Nephron (organoid): ENCODE results near the gene ISG15.

Experiments
- H3K27ac Mint-ChIP-seq, 3 experiments: 2 replicates each; pipeline ENCODE4 v1.8.0; 2020; ENCODE audit warnings: mixed read lengths in 3 of 3, mild to moderate bottlenecking in 2 of 3, moderate library complexity in 1 of 3
- H3K27me3 Mint-ChIP-seq: 2 replicates; pipeline ENCODE4 v1.8.0; 2021; ENCODE audit warnings: low read depth, mild to moderate bottlenecking, moderate library complexity, mixed read lengths
- H3K36me3 Mint-ChIP-seq: 2 replicates; pipeline ENCODE4 v1.8.0; 2020; ENCODE audit warnings: low read depth, mixed read lengths
- H3K4me1 Mint-ChIP-seq: 2 replicates; pipeline ENCODE4 v1.8.0; 2020; ENCODE audit warnings: mixed read lengths
- H3K4me3 Mint-ChIP-seq, 3 experiments: 2 replicates each; pipeline ENCODE4 v1.8.0; 2020; ENCODE audit warnings: mild to moderate bottlenecking in 3 of 3, mixed read lengths in 3 of 3, moderate library complexity in 2 of 3
- H3K9me3 Mint-ChIP-seq: 2 replicates; pipeline ENCODE4 v1.8.0; 2020; ENCODE audit warnings: mixed read lengths
- CTCF ChIP-seq, 3 experiments: fragments of 200-600 bp; sonication (generic); IDR thresholded peaks; one replicate each; pipeline ENCODE4 v1.5.0; 2021; ENCODE audit warnings: antibody characterized with exemption in 3 of 3; ENCODE audit not compliant: unreplicated experiment in 3 of 3

ISG15 gene

GRCh38 chr1:971751-972506 is 41.4 kb upstream of the ISG15 start:
- H3K4me3 Mint-ChIP-seq: no peak overlapping the region
- peaks cover 62% of the 10 kb centered on the region for H3K27me3 Mint-ChIP-seq
- H3K36me3 Mint-ChIP-seq: no peaks in the 10 kb centered on the region
- no peaks in the 10 kb centered on the region for H3K4me1 Mint-ChIP-seq
- no peak overlapping the region for H3K27ac Mint-ChIP-seq
- no peaks in the 10 kb centered on the region for H3K9me3 Mint-ChIP-seq
- no peak for TF ChIP-seq CTCF (IDR thresholded peaks at IDR 0.05; ENCODE audit: unreplicated experiment in 3 of 3)

- Mint-ChIP-seq H3K9me3 (no peaks in the 10 kb centered on the region), H3K36me3 (no peaks in the 10 kb centered on the region), H3K4me1 (no peaks in the 10 kb centered on the region), H3K4me3 (no peak overlapping the region), H3K27me3 (peaks cover 54% of the 10 kb centered on the region), H3K27ac (no peak overlapping the region)
- TF ChIP-seq CTCF (IDR thresholded peaks at IDR 0.05; ENCODE audit: unreplicated experiment in 3 of 3): no peak
Observed at GRCh38 chr1:972726-973458, 40.4 kb upstream of the ISG15 start.

GRCh38 chr1:973459-974292 is 39.6 kb upstream of the ISG15 start:
- no peak for TF ChIP-seq CTCF (IDR thresholded peaks at IDR 0.05; ENCODE audit: unreplicated experiment in 3 of 3)
- no peak overlapping the region for H3K4me3 Mint-ChIP-seq

GRCh38 chr1:974293-974640 is 39.0 kb upstream of the ISG15 start:
- Mint-ChIP-seq H3K27me3 (peaks cover 45% of the 10 kb centered on the region), H3K4me1 (no peaks in the 10 kb centered on the region), H3K27ac (no peak overlapping the region), H3K4me3 (no peak overlapping the region), H3K36me3 (peaks cover 4% of the 10 kb centered on the region), H3K9me3 (peaks cover 3% of the 10 kb centered on the region)
- no peak for TF ChIP-seq CTCF (IDR thresholded peaks at IDR 0.05; ENCODE audit: unreplicated experiment in 3 of 3)

More at GRCh38 chr1:973459-974292, 39.6 kb upstream of the ISG15 start:
- Mint-ChIP-seq H3K9me3 (peaks cover 3% of the 10 kb centered on the region), H3K27ac (no peak overlapping the region), H3K27me3 (peaks cover 51% of the 10 kb centered on the region), H3K4me1 (no peaks in the 10 kb centered on the region), H3K36me3 (peaks cover 4% of the 10 kb centered on the region)

- no peak for TF ChIP-seq CTCF (IDR thresholded peaks at IDR 0.05; ENCODE audit: unreplicated experiment in 3 of 3)
- H3K9me3 Mint-ChIP-seq: peaks cover 3% of the 10 kb centered on the region
- H3K36me3 Mint-ChIP-seq: peaks cover 4% of the 10 kb centered on the region
- H3K4me3 Mint-ChIP-seq: no peak overlapping the region
- no peak overlapping the region for H3K27ac Mint-ChIP-seq
- H3K4me1 Mint-ChIP-seq: no peaks in the 10 kb centered on the region
- H3K27me3 Mint-ChIP-seq: peaks cover 39% of the 10 kb centered on the region
Observed at GRCh38 chr1:974687-975328, 38.5 kb upstream of the ISG15 start.
